ENCODE results near the gene AJAP1.
A peak's percentile ranks its signal among the peaks of the same experiment; 100 is the strongest.

AJAP1 gene

DNA sequence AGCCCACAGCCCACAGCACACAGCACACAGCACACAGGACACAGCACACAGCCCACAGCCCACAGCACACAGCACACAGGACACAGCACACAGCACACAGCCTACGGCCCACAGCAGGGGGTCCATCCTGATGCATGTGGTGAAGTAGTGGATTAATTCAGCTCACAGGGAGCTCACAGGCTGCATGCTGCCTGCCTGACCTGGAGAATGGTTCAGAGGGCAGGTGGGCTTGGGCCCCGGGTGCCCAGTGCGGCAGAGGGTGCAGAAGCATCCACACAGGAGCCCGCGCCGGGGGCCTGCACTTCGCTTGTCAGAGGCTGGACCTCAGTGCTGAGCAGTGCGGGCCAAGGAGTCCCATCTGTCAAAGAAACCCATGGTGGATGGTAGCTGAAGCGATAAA lies 21.1 kb upstream of the AJAP1 start:
- DNase-seq: no peak

DNA sequence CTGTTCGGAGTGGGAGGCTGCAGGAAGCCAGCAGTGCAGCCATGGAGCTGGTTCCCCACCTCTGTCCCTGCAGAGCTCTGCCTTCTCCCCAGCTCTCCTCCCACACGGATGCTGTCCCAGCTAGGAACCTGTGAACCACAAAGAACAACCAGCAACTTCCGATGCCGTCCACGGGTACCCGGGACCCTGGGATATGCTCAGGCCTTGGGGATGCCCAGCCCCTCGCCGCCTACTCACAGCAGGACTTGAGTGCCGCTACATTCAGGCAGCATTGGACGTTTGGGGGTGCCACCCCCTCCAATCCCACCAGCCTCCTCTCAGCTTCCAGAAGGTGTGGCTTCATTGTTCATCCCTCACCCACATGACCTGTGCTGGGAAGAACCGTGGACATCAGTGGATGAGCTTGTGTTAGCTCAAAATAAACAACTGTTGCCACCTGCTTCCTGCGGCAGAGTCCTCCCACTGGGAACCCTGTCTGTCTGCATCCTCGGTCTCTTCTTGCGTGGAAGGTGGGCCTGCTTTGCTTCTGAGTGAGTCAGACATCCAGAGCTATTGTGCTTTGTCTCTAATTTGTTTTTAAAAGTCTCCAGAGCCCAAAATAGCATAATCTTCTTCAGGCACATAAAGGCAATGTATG lies 20.1 kb upstream of the AJAP1 start:
- peak; percentile 3 for DNase-seq

DNA sequence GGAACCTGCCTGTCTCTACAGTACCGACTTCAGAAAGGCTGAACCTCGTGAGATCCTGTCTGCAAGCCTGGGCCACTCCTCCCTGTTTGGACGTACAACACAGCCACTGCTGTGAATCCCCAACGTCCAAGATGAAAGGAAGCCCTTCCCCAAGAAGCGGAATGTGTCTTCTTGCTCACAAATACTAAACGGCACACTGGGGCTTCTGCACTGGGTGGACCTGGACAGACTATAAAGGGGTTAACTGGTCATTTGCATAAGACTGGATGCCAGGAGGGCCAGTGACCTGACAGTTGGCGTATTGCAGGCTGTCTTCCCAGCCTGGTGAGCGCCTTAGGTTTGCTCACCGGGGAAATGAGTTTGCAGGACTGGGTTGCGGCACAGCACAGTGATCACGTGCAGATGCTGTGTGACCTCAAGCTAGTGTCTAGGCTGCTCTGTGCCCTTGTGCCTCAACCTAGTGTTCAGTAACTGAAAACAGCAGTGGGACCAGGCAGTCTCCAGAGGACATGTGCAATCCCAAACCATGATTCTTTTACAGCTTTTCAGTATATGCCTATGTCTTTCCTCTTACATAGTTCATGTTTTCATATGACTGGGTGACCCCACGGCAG lies 19.5 kb upstream of the AJAP1 start:
- no peak for DNase-seq

- DNase-seq: no peak
These were observed 18.2 kb upstream of the AJAP1 start for GRCh38 chr1:4636186-4636585.

DNA sequence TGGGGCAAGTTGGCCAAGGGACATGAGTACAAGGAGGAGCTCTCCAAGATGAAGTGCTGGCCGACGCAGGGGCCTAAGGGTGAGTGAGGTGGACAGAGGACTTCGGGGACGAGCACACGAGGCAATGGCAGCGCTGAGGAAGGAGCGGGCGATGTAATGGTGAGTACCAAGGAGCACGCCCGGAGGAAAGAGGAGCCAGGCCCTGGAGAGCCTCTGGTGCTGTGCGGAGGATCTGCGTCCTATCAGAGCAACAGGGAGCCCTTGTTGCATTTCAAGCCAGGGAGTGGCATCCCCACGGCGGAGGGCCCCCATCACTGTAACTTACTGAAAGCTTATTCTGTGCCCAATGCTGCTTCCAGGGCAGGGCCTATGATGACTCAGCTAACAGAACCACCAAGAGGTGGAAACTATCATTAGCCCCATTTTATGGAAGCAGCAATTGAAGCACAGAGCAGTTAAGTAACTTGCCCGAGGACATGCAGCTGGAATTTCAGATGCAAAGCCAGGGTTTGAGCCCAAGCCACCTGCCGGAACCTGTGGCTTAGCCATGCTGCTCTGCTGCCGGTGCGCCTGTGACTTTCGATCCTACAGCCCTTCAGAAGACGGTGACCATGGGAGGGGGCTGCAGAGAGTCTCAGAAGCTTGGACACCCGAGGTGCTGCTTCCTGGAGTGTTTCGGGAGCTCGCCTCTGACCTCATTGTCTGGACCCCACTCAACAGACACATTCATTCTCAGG lies 17.6 kb upstream of the AJAP1 start:
- DNase-seq: no peak

GRCh38 chr1:4637616-4638344 lies 16.6 kb upstream of the AJAP1 start:
- no peak for DNase-seq

DNA sequence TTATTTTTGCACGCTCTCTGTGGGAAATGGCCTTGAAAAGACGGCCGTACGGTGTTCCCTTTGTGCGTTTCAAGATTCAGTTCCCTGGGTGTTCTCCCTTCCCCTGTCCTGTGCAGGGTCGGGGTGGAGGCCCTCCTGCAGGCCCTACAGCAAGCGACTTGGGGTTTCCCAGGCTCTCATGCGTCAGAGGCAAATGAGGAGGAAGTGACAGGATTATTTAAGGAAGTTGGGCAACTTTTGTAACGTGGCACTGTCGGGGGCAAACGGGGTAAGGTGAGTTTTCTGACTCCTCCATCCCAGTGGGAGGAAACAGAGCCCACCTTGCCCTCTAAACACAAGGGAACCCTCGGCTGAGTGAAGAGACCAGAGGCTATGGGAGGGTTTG lies 16.1 kb upstream of the AJAP1 start:
- no peak for DNase-seq

DNA sequence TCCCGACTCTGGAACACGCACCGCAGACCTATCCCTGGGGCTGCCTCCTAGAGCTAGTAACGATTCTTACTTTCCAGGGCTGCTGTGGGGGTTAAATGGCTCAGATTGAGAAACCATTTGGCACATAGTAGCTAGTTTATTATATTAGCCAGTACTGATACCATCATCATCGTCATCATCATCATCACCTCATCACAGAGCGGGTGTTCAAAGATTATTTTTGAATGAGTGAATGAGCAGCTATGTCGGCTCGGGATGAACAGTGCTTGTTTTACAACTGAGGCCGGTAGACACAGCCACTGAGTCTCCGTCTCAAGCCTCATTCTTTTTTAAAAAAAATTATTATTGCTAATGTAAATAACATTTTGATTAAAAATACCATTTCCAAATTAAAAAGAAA lies 13.5 kb upstream of the AJAP1 start:
- DNase-seq: no peak

DNA sequence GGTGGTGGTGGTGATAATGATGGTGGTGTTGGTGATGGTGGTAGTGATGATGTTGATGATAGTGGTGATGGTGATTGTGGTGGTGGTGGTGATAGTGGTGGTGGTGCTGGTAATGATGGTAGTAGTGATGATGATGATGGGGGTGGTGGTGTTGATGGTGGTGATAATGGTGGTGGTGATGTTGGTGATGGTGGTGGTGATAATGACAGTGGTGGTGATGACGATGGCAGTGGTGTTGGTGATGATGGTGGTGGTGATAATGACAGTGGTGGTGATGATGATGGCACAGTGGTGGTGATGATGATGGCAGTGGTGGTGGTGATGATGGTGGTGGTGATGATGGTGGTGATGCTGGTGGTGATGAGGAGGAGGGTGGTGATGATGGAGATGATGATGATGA lies 7.0 kb upstream of the AJAP1 start:
- no peak for DNase-seq

DNA sequence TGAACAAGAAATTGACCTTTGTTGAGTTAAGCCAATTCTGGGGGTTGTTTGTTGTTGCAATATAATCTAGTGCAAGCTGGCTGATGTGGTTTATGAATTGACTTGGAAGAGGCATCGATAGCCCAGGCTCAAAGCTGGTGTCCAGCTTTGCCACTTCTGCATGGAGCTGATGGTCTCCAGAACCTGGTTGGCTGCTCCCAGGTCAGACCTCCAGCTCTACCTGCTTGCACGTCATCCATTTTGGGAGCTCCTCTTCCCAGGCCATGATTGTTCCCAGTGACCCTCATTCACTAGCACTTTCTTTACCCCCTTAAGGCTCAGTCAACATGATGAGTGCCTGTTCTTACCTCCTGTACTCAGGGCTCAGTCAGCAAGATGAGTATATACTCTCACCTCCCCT lies 5.8 kb upstream of the AJAP1 start:
- no peak for DNase-seq

DNA sequence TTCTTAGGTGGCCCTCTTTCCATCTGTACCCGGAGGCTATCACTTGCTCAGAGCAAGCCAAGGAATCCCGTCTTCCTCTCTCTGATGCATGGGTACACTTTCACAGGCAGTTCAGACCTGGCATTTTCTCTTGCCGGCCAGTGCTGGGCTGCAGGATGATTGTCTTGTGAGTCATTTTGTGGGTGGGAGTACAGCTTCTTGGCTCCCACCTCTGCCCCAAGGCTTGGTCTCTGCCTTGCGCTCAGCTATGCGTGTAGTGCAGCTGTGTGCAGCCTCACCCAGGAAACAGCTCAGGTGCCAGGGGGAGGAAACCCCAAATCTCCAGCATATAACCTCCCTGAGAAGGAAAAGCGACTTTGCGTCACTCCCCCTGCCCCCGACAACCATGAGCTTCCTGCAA lies 3.9 kb upstream of the AJAP1 start:
- DNase-seq: no peak

- DNase-seq: no peak
These were observed 3.4 kb upstream of the AJAP1 start for GRCh38 chr1:4650981-4651380.

- DNase-seq: no peak
These were observed 1.6 kb upstream of the AJAP1 start for GRCh38 chr1:4652631-4653327.

GRCh38 chr1:4653328-4653660 lies 1.1 kb upstream of the AJAP1 start:
- DNase-seq: no peak

DNA sequence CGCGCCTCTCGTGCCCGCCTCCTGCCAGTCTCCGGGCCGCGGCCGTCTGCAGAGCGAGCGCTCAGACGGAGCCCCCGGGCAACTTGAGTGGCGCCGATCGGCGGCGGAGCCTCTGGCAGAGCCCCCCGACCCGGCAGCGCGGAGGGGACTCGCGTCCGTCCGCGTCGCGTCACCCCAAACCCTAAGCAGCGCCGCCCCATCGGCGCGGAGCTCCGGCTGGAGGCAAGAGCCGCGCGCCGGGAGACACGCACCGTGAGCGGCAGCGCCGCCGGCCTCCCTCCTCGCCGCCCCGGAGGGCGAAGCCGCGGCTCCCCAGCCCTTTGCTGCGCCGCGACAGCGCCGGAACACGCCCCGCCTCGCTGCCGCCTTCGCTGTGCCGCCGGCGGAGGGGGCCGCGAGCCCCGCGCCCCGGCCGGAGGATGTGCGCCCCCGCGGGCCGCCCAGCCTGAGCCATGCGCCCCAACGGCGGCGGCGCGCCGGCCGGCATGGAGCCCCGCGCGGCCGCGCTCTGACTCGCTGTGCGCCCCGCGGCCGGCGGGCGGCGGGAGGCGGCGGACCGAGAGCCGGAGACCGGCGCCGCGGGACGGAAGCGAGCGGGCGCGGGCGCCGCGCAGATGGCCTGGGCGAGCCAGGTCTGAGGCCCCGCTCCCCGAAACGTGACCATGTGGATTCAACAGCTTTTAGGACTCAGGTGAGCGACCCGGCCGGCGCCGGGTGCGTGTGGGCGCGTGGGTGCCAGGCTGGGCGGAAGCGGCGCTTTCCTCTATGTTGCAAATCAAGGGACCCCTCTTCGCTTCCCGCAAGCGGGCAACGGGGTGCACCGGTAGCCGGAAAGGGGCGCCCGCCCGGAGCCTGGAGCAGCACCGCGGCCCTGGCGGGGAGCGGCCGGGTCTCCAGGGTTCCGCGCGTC lies 610 bp downstream of the AJAP1 start:
- no peak for DNase-seq

GRCh38 chr1:4655674-4656532 lies 1.5 kb downstream of the AJAP1 start:
- peak; percentile 57 for DNase-seq

- DNase-seq: no peak
These were observed 2.2 kb downstream of the AJAP1 start for GRCh38 chr1:4656533-4657140.

DNA sequence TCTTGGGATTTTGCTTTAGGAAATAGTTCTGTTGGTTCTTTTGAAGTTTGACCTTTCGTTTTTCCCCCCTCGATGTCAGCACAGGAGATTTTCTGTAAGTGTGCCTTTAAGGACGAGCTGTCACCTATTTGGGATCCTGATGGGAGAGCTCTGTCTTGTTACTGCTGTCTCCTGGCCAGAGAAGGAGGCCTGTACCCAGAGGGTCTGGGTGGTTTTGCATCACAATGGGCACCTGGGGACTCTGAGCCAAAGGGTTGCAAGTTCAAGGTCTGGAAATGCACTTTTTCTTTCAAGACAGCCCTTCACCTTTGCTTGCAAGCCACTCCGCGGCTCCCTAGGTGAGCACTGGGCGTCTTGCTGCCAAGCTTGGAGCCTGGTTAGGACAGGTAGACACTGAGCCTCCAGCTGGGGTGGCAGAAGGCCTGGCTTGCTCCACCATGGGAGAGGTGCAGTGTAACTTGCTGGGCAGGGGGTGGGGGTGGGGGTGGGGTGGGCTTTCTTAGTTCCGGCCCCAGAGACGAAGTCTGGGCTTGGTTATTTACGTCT lies 2.9 kb downstream of the AJAP1 start:
- DNase-seq: no peak

DNA sequence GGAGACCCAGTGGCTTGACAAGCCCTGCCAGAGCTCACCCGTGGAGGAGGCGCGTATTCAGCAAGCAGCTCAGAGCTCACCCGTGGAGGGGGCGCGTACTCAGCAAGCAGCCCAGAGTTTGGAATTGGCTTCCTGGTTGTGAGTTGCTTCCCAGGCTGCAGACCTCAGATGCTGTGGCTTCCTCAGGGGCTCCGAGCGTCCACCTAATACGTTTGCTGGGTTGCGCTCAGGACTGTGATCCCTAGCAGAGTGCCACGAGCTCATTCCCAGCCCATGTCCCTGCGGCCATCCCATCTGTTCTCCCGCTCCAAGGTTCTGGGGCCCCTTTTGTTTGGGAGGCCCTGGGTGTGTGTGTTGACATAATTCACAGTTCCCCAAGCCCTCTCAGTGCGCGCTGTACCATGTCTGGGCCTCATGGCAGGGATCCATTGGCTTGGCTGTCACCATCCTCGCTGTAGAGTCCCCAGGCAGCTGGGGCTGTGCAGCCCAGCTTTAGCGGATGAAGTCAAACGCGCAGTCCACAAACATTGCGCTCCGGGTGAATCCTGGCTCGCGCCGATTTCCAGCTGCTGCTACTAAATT lies 3.6 kb downstream of the AJAP1 start:
- peak; percentile 24 for DNase-seq
